ENCODE results near the gene HAT1.
"Not testable (repeated sequence)": the region's sequence is repeated elsewhere in the genome, so short reads cannot be mapped to it uniquely, and the experiment has no call there.

Gene HAT1

GRCh38 chr2:171922230-171923022 is at the start of gene HAT1:
Gene HAT1 (plus strand): TSS chr2:171922461. CDS start chr2:171922501, 40 bp downstream.
- DNase-seq: peak; percentile 97

DNA sequence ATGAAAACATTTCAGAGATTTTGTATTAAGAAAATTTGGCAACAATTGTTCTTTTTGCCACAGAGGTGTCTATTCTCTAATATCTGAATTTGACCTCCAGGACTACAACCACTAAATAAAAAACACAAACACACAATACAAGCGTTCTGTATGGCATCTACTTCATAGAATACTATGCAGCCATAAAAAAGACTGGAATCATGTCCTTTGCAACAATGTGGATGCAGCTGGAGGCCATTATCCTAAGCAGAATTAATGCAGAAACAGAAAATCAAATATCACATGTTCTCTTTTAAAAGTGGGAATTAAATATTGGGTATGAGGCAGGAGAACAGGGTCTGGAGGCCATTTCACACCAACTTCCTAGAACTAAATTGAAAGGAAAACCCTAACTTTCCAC is 47.7 kb upstream of the HAT1 start:
- DNase-seq: no peak

DNA sequence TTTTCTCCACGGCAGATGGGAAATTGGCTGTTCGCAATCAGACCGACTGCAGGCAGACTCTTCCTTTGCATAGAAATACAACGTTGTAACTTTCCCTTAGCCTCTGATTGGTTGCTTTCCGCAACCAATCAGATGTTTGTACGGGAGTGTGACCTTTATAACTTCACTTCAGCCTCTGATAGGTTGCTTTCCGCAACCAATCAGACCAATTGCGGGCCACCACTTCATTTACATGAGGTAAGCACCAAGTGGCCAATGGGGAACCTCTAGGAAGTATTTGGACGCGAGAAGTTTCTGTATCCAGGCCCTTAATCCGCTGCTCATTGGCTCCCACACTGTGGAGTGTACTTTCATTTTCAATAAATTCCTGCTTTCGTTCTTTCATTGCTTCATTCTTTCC is 47.3 kb upstream of the HAT1 start:
- DNase-seq: no peak

DNA sequence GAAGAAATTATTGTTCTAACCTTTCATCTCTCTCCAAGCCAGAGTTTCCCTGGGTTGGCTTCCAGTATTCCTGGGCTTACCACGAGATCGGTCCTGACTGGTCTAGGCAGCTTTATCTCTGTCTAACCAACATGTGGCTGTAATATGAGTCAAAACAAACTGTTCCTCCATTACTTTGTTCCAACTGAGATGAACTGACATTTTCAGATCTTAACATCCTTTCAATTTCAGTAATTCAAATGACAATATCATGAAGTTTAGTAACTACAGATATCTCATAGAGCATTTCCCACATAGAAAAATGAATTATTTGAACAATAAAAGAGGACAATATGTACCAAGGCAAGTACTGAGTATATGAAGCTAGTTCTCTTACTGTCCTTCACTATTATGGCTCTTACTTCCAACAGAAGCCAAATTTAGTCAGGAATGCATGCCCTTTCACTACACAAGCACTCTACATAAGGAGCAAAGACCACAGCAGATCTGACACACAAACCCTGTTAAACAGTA is 43.7 kb upstream of the HAT1 start:
- peak; percentile 16 for DNase-seq

GRCh38 chr2:171879865-171880264 is 42.4 kb upstream of the HAT1 start:
- DNase-seq: no peak

GRCh38 chr2:171880774-171881173 is 41.5 kb upstream of the HAT1 start:
- DNase-seq: no peak

DNA sequence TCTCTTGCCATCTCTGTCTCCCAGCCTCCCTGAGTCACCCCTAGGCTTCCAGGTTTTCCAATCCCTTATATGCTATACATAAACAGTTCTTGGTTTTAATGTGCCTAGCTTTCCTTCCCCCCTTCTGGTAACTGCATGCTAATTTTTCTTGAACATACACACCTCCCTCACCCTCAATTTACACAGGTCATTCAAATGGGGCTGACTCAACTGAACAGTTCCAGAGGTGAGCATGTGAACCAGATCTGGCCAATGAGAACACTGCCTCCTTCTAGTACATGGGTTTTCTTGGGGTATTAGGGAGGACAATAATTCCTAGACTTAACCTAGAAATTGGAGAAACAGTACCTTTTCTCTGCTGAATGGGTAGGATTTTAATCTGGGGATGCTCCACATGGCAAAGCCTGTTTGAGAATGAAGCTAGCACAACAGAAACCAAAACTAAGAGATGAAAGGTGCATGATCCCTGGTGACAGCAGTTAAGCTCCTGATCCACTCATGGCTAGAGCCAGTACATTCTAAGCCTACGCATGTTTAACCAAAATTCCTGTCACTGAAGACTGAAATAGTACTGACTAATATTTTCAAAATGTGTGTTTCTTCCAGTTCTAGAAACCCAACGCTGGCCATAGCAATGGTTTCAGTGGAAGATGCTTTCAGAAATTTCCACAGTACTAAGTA is 40.0 kb upstream of the HAT1 start:
- no peak for DNase-seq

GRCh38 chr2:171883275-171883893 is 38.9 kb upstream of the HAT1 start:
- no peak for DNase-seq

DNA sequence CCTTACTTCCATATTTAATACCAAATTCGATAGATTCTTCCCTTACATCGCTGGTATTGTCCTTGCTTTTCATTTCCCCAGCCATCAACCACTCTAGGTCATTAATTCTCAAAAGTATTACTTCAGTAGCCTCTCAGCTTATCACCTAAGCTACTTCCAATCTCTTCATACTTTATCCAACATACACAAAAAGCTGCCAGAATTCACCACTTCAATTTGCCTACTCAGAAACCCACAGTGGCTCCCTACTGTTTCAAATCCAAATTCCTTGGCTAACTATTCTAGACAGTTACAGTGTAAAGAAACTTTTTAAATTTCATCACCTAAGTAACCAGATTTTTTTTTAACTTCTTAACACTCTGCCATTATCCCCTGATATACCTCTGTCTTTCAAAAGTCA is 32.9 kb upstream of the HAT1 start:
- DNase-seq: no peak

DNA sequence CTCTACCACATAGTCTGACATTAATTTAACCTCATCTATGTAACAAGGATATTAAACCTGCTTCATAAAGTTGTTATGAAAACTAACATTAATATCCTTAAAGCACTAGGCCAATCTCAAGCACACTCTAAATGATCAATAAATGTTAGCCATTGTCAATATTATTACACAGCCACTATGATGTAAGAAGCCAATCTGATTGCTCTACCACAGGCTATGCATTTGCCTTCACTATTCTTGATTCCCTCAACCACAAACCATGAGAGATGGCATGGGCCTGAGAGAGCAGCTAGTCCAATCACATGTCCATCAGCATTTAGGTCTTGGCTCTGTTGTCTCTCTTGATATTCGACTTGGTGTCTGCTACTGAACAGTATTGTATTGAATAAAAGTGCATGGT is 32.5 kb upstream of the HAT1 start:
- no peak for DNase-seq

DNA sequence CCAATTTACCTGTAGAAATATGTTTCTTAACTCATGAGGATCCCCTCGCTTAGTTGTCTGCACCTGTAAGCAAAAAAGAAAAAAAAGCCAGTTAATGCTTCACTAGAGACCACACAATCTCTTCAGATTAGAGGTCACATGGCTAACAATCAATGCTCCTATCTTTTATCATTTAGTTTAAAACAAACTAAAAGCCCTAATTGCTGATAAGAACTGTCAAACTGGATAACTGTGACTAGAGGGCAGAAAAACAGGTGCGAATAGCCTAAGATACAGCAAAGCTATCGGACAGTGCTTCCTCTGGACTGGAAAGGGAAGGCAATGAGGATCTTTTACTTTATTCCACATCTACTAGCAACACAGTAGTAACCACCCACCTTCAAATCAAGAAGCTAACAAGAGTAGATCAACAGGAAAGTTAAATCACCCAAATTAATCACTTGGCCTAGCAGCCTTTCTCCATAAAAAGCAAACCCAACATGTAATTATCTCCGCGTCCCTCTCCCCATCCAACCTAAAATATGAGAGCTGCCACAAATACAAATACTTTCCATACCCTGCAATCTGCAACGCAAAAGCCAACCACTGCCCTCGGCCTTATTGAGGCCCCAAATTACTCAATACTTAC is 29.0 kb upstream of the HAT1 start:
- DNase-seq: no peak

DNA sequence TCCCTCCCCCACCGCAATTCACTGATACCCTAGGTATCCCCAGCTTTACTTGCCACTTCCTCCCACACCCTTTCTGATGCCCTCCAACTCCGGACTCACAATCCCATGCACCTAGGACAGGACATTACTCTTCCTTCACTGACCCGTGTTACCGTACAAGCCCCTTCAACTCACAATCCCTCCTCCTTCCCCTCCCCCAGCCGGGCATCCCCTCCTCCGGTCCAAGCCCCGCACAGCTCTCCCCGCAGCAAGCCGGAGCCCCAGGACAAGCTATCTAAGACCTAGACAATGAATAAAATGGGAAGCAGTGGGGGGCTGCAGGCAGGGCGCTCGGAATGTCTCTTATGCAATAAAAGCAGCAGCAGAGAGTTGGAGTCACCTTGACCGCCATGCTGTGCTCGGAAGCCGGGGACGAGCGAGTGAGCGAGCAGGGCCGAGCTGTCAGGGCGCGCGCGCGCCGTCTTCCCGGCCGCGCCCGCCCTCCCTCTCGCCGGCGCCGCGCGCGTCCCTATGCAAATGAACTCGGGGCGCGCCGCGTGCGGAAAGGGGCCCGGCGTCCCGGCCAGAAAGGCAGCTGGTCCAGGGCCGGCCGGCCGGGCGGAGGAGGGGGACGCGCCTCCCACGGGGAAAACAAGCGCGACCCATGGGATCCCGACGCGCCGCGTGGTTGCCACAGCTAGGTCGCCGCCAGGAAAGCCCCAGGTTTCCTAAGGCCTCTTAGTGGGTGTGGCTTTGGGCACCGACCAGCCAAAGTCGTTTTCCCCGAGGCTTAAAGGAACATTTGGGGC is 28.2 kb upstream of the HAT1 start, which contains the start of gene SLC25A12:
Gene SLC25A12 (minus strand): TSS at position 421 of the 788 bp plus-strand sequence. CDS start 30 bp downstream, at position 391.
- DNase-seq: peak; percentile 85

DNA sequence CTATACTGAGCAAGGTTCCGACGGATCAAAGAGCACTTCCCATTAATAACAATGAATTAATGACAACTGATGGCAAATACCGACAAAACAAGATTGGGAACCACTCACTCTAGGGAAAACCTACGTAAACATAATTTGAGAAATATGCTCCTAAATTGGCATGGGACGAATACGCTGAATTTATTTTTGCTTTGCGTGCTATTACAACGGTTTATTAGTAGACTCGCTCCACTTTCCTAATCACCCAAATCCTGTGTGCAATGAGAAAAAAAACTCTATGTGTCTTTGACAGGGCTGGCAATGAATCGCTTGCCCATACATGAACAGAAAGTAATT is 27.7 kb upstream of the HAT1 start:
- DNase-seq: no peak

DNA sequence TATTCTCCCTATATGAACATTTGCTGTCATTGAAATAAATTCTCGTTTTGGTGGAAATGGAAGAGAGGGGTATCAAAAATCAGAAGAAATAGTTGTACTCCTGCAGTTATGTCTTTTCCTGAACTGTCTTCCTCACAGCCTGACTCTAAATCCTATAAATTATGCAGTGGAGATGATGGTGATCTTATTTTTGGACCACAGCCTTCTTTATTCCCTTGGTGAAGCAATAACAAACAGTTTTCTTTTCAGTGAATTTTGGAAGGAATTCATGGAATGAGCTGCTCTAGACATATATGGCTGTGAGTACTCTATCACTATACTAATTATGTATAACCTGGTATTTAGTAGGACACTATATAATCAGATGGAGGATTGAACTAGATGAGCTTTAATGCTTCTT is 26.5 kb upstream of the HAT1 start:
- no peak for DNase-seq

DNA sequence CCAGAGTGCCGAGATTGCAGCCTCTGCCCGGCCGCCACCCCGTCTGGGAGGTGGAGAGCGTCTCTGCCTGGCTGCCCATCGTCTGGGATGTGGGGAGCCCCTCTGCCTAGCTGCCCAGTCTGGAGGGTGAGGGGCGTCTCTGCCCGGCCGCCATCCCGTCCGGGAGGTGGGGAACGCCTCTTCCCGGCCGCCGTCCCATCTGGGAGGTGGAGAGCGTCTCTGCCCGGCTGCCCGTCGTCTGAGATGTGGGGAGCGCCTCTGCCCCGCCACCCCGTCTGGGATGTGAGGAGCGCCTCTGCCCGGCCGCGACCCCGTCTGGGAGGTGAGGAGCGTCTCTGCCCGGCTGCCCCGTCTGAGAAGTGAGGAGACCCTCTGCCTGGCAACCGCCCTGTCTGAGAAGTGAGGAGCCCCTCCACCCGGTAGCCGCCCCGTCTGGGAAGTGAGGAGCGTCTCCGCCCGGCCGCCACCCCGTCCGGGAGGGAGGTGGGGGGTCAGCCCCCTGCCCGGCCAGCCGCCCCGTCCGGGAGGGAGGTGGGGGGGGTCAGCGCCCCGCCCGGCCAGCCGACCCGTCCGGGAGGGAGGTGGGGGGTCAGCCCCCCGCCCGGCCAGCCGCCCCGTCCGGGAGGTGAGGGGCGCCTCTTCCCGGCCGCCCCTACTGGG is 22.5 kb upstream of the HAT1 start:
- DNase-seq: not testable (repeated sequence)

GRCh38 chr2:171902840-171903420 is 19.3 kb upstream of the HAT1 start:
- DNase-seq: no peak

DNA sequence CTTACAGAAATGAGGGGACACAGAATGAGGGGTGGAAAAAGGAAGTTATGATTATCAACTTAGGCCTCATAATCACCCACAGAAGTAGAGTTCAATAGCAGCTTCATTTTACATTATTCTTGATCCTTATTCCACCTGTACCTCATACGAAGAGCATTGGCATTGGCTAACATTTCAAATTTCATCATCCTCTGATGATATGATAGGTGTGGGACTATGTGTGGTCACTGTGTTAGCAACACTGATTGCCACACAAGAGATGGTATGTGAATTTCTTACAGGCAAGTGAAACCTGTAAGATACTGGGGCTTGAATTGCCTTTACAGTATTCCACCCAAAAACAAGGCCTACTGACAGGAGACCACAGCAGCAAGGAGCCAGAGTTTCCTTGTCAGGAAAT is 14.0 kb upstream of the HAT1 start:
- DNase-seq: no peak

GRCh38 chr2:171909266-171909665 is 13.0 kb upstream of the HAT1 start:
- no peak for DNase-seq

DNA sequence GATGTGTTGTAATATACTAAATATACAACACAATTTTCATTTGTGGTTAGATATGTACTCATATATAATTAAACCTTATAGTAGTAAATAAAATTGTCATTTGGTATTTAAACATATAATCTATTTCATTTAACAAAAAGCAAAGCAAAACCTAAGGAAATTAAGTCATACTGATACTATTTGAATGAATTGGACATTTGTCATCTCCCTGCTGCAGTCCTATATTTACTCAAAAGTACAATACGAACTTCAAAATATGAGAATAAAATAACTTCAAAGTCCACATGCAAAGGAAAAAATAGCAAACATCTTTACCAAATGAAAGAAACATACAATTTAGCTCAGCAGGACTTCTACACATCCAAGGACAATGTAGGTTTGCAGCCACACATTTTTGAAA is 11.8 kb upstream of the HAT1 start:
- no peak for DNase-seq

- no peak for DNase-seq
Measured at GRCh38 chr2:171913517-171913916, 8.7 kb upstream of the HAT1 start.

- DNase-seq: no peak
Measured at GRCh38 chr2:171919453-171919852, 2.8 kb upstream of the HAT1 start.

- no peak for DNase-seq
Measured at GRCh38 chr2:171921970-171922229, 361 bp upstream of the HAT1 start.

Measured in hematopoietic multipotent progenitor cell treated with erythropoietin and hydrocortisone succinate and interleukin-3 and kit ligand, for 8 days (in vitro differentiated cells).